Neural progenitor cell (in vitro differentiated cells): ENCODE data around the gene GPR137B. TPM values are rescaled to one million over a fixed set of nuclear protein-coding genes. Genes with fewer than 3 reads are reported as not detected.

Experiments used
- DNase-seq: peaks from one replicate; pipeline ENCODE4 v3.0.0-alpha.2; 2016; ENCODE audit warnings: low spot score
- H2AFZ ChIP-seq: fragments of 200-600 bp; sonication (generic); replicated peaks from 2 replicates; pipeline ENCODE4 v1.6.1; 2016; ENCODE audit warnings: antibody characterized with exemption
- H3F3A ChIP-seq: fragments of 200-600 bp; sonication (generic); 2 replicates; pipeline ENCODE4 v1.6.1; 2016; ENCODE audit warnings: antibody characterized with exemption, low read depth
- H3K27ac ChIP-seq: fragments of 200-600 bp; sonication (generic); 2 replicates; pipeline ENCODE4 v1.5.1; 2016; ENCODE audit warnings: mild to moderate bottlenecking
- H3K27me3 ChIP-seq: fragments of 200-600 bp; sonication (generic); 2 replicates; pipeline ENCODE4 v1.6.1; 2016; ENCODE audit warnings: mild to moderate bottlenecking, moderate library complexity
- H3K36me3 ChIP-seq: fragments of 200-600 bp; sonication (generic); 2 replicates; pipeline ENCODE4 v1.5.1; 2016
- H3K4me1 ChIP-seq: fragments of 200-600 bp; sonication (generic); 2 replicates; pipeline ENCODE4 v1.6.1; 2016; ENCODE audit warnings: mixed run types
- H3K4me2 ChIP-seq: fragments of 200-600 bp; sonication (generic); 2 replicates; pipeline ENCODE4 v1.6.1; 2016
- H3K4me3 ChIP-seq: fragments of 200-600 bp; sonication (generic); 2 replicates; pipeline ENCODE4 v1.5.1; 2016
- H3K79me2 ChIP-seq: fragments of 200-600 bp; sonication (generic); 2 replicates; pipeline ENCODE4 v1.6.1; 2016; ENCODE audit warnings: low read depth
- H3K9ac ChIP-seq: fragments of 200-600 bp; sonication (generic); 2 replicates; pipeline ENCODE4 v1.6.1; 2016
- H3K9me3 ChIP-seq: fragments of 200-600 bp; sonication (generic); 2 replicates; pipeline ENCODE4 v1.5.1; 2016; ENCODE audit warnings: low read depth
- H4K20me1 ChIP-seq: fragments of 200-600 bp; sonication (generic); 2 replicates; pipeline ENCODE4 v1.6.1; 2016; ENCODE audit warnings: low read depth
- H3K27ac Mint-ChIP-seq: 3 replicates; pipeline ENCODE4 v1.8.0; 2021; ENCODE audit warnings: mixed read lengths
- H3K27me3 Mint-ChIP-seq: 2 replicates; pipeline ENCODE4 v1.8.0; 2022; ENCODE audit warnings: low read depth, mild to moderate bottlenecking, inconsistent platforms, moderate library complexity, mixed read lengths; ENCODE audit not compliant: insufficient read depth
- H3K36me3 Mint-ChIP-seq: 3 replicates; pipeline ENCODE4 v1.8.0; 2021; ENCODE audit warnings: mixed read lengths
- H3K4me1 Mint-ChIP-seq: 3 replicates; pipeline ENCODE4 v1.8.0; 2021; ENCODE audit warnings: mixed read lengths
- H3K4me3 Mint-ChIP-seq: 3 replicates; pipeline ENCODE4 v1.8.0; 2021; ENCODE audit warnings: mild to moderate bottlenecking, moderate library complexity, mixed read lengths
- H3K9me3 Mint-ChIP-seq: 3 replicates; pipeline ENCODE4 v1.8.0; 2020; ENCODE audit warnings: mixed read lengths
- CTCF ChIP-seq: fragments of 200-600 bp; sonication (generic); IDR thresholded peaks from 2 replicates; pipeline ENCODE4 v1.5.1; 2017; ENCODE audit warnings: antibody characterized with exemption, mild to moderate bottlenecking
- EZH2 ChIP-seq: fragments of 200-600 bp; sonication (generic); IDR thresholded peaks from 2 replicates; pipeline ENCODE4 v1.6.1; 2017; ENCODE audit warnings: antibody characterized with exemption, mild to moderate bottlenecking, moderate library complexity
- EZH2phosphoT487 ChIP-seq: fragments of 200-600 bp; sonication (generic); IDR thresholded peaks from 2 replicates; pipeline ENCODE4 v1.6.1; 2017; ENCODE audit warnings: antibody characterized with exemption
- total RNA-seq: library from RNA; depleted of rRNA; stranded (reverse); fragments of >200 nt; gene quantifications from 2 replicates; pipeline ENCODE4 v1.2.3, GENCODE V29; 2015; ENCODE audit warnings: low replicate concordance

Gene GPR137B
- total RNA-seq, 1 donor from 2014 or later = 4.3 TPM

GRCh38 chr1:236173174-236173767 lies 30.9 kb downstream of the GPR137B start:
- H3K27me3 Mint-ChIP-seq = peaks cover 7% of the 10 kb centered on the region
- no peaks in the 10 kb centered on the region for H3K27me3 ChIP-seq
- no peaks in the 10 kb centered on the region for H4K20me1 ChIP-seq
- no peak overlapping the region for H3K4me2 ChIP-seq
- H3K4me3 ChIP-seq = no peak overlapping the region
- DNase-seq = peak; percentile 63
- H3K79me2 ChIP-seq = no peaks in the 10 kb centered on the region
- no peak overlapping the region for H2AFZ ChIP-seq
- H3K4me3 Mint-ChIP-seq = no peak overlapping the region
- no peak overlapping the region for H3K27ac ChIP-seq
- no peaks in the 10 kb centered on the region for H3F3A ChIP-seq
- H3K36me3 ChIP-seq = no peaks in the 10 kb centered on the region
- peak overlapping the region; percentile 66 for H3K27ac Mint-ChIP-seq
- H3K4me1 Mint-ChIP-seq = peaks cover 16% of the 10 kb centered on the region
- peaks cover 12% of the 10 kb centered on the region for H3K4me1 ChIP-seq
- H3K9ac ChIP-seq = no peak overlapping the region
- H3K9me3 ChIP-seq = no peaks in the 10 kb centered on the region
- H3K9me3 Mint-ChIP-seq = no peaks in the 10 kb centered on the region
- no peak for TF ChIP-seq EZH2
- TF ChIP-seq CTCF = no peak
- TF ChIP-seq EZH2phosphoT487 = no peak
- peaks cover 8% of the 10 kb centered on the region for H3K36me3 Mint-ChIP-seq

GRCh38 chr1:236175642-236176336 lies 33.5 kb downstream of the GPR137B start:
- no peaks in the 10 kb centered on the region for H3K9me3 ChIP-seq
- H2AFZ ChIP-seq = no peak overlapping the region
- peaks cover 10% of the 10 kb centered on the region for H3K36me3 Mint-ChIP-seq
- H3K27ac Mint-ChIP-seq = peak overlapping the region; percentile 23
- H3K79me2 ChIP-seq = no peaks in the 10 kb centered on the region
- H3K4me1 Mint-ChIP-seq = peaks cover 16% of the 10 kb centered on the region
- no peaks in the 10 kb centered on the region for H3K9me3 Mint-ChIP-seq
- H3K4me3 Mint-ChIP-seq = no peak overlapping the region
- H3F3A ChIP-seq = no peaks in the 10 kb centered on the region
- H3K36me3 ChIP-seq = no peaks in the 10 kb centered on the region
- H3K9ac ChIP-seq = no peak overlapping the region
- H3K27me3 ChIP-seq = no peaks in the 10 kb centered on the region
- H3K27ac ChIP-seq = no peak overlapping the region
- peaks cover 12% of the 10 kb centered on the region for H3K4me1 ChIP-seq
- DNase-seq = no peak
- H3K4me3 ChIP-seq = no peak overlapping the region
- no peak for TF ChIP-seq EZH2phosphoT487
- no peak for TF ChIP-seq EZH2
- TF ChIP-seq CTCF = no peak
- H3K27me3 Mint-ChIP-seq = peaks cover 7% of the 10 kb centered on the region
- H3K4me2 ChIP-seq = no peak overlapping the region
- no peaks in the 10 kb centered on the region for H4K20me1 ChIP-seq

- Histone ChIP-seq H3K79me2 (no peaks in the 10 kb centered on the region), H3K27ac (no peak overlapping the region), H3K36me3 (no peaks in the 10 kb centered on the region), H2AFZ (no peak overlapping the region), H3K27me3 (no peaks in the 10 kb centered on the region), H3K9me3 (no peaks in the 10 kb centered on the region), H3K9ac (no peak overlapping the region), H3K4me3 (no peak overlapping the region), H3F3A (no peaks in the 10 kb centered on the region), H4K20me1 (no peaks in the 10 kb centered on the region), H3K4me1 (peaks cover 12% of the 10 kb centered on the region), H3K4me2 (no peak overlapping the region)
- Mint-ChIP-seq H3K27me3 (peaks cover 8% of the 10 kb centered on the region), H3K4me1 (peaks cover 16% of the 10 kb centered on the region), H3K4me3 (no peak overlapping the region), H3K36me3 (peaks cover 14% of the 10 kb centered on the region), H3K27ac (no peak overlapping the region), H3K9me3 (no peaks in the 10 kb centered on the region)
- TF ChIP-seq CTCF = no peak
- no peak for TF ChIP-seq EZH2
- TF ChIP-seq EZH2phosphoT487 = no peak
- no peak for DNase-seq
Observed at GRCh38 chr1:236176337-236177336, 34.3 kb downstream of the GPR137B start.
